ENCODE results near the gene ATXN7L3.
A peak's percentile ranks its signal among the peaks of the same experiment; 100 is the strongest.

Gene ATXN7L3

GRCh38 chr17:44170499-44171201 lies 29.0 kb downstream of the ATXN7L3 start, which contains the start of gene ASB16:
Gene ASB16, plus strand, starts transcription at chr17:44170704. Its CDS starts 86 bp downstream, at chr17:44170790.
- peak; percentile 25 for DNase-seq (ENCODE audit: low read depth)
- no peak for TF ChIP-seq CTCF (conservative IDR thresholded peaks at IDR 0.05; ENCODE audit: low read length)
- H3K4me3 ChIP-seq (ENCODE audit: low read length) = peak within 1 kb of the TSS; percentile 20; the same call in 1 of the 2 replicates

DNA sequence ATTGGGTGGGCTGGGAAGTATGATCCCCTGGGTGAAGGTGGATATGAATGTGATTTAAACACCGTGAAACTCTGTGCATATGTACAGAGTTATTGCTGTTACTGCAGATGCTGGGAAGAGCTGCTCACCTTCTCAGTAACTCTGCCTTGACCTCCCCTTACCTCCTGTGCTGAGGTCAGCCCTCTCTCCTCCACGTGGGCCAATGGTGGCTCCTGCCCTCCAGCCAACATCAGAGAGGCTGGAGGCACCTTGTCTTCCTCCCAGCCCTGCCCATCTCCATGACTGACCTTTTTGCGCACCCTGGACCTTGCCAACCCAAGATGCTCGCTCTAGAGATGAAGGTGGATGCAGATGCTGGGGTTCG lies 29.6 kb downstream of the ATXN7L3 start:
- no peak overlapping the region for H3K4me3 ChIP-seq (ENCODE audit: low read length)
- TF ChIP-seq CTCF (conservative IDR thresholded peaks at IDR 0.05; ENCODE audit: low read length) = no peak

GRCh38 chr17:44167181-44167861 lies 32.4 kb downstream of the ATXN7L3 start:
- no peak overlapping the region for H3K4me3 ChIP-seq (ENCODE audit: low read length)
- no peak for DNase-seq (ENCODE audit: low read depth)
- TF ChIP-seq CTCF (conservative IDR thresholded peaks at IDR 0.05; ENCODE audit: low read length) = no peak

More for the DNA sequence above, 29.6 kb downstream of the ATXN7L3 start:
- DNase-seq (ENCODE audit: low read depth) = no peak

- no peak for TF ChIP-seq CTCF (conservative IDR thresholded peaks at IDR 0.05; ENCODE audit: low read length)
- no peak for DNase-seq (ENCODE audit: low read depth)
- no peak overlapping the region for H3K4me3 ChIP-seq (ENCODE audit: low read length)
Observed at GRCh38 chr17:44164476-44164875, 35.2 kb downstream of the ATXN7L3 start.

DNA sequence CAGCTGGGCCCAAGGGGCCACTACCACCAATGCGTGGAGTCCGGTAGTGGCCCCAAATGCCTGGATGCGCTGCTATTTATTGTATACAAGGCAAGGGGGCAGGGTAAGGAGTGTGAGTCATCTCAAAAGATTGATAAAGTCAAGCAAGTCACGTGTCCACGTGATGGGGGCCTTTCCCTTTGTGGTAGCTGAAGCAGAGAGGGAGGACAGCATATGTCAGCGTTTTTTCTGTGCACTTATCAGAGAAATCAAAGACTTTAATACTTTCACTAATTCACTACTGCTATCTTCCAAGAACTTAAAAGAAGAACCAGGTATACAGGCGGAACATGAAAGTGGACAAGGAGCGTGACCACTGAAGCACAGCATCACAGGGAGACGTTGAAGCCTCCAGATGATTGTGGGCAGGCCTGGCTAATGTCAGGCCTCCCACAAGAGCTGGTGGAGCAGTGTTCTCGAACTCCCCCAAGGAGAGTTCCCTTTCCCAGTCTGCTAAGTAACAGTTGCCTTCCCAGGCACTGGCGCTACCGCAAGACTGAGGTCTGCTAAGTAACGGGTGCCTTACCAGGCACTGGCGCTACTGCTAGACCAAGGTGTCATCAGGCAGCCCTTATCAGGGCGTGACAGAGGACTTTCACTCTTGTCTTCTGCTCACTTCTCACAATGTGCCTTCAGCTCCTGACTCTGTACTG lies 40.0 kb downstream of the ATXN7L3 start:
- no peak for DNase-seq (ENCODE audit: low read depth)
- TF ChIP-seq CTCF (conservative IDR thresholded peaks at IDR 0.05; ENCODE audit: low read length) = no peak
- no peak overlapping the region for H3K4me3 ChIP-seq (ENCODE audit: low read length)

DNA sequence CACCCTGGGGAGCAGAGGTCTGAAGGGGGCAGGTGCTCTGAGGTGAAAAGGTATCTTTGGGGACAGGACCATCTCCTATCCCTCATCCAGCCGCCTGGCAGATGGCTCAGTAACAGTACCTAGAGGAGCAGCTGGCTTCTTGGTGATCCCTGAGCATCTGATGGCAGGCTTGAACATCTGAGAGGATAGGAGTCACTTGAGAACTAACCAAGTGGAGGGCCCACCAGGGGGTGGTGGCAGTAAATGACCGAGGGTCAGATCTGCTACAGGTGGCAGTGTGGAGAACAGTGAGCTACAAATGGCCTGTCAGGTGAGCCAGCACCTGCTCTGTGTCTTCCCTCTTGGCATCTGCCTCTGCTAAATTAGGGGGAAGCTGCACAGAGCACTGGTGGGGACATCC lies 44.2 kb downstream of the ATXN7L3 start:
- no peak overlapping the region for H3K4me3 ChIP-seq (ENCODE audit: low read length)
- no peak for TF ChIP-seq CTCF (conservative IDR thresholded peaks at IDR 0.05; ENCODE audit: low read length)

More for the DNA sequence above, 44.2 kb downstream of the ATXN7L3 start:
- DNase-seq (ENCODE audit: low read depth) = no peak

Data from AG10803 (cell line).